ENCODE data around the gene TMX4.

TMX4 gene, protein sequence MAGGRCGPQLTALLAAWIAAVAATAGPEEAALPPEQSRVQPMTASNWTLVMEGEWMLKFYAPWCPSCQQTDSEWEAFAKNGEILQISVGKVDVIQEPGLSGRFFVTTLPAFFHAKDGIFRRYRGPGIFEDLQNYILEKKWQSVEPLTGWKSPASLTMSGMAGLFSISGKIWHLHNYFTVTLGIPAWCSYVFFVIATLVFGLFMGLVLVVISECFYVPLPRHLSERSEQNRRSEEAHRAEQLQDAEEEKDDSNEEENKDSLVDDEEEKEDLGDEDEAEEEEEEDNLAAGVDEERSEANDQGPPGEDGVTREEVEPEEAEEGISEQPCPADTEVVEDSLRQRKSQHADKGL

DNA sequence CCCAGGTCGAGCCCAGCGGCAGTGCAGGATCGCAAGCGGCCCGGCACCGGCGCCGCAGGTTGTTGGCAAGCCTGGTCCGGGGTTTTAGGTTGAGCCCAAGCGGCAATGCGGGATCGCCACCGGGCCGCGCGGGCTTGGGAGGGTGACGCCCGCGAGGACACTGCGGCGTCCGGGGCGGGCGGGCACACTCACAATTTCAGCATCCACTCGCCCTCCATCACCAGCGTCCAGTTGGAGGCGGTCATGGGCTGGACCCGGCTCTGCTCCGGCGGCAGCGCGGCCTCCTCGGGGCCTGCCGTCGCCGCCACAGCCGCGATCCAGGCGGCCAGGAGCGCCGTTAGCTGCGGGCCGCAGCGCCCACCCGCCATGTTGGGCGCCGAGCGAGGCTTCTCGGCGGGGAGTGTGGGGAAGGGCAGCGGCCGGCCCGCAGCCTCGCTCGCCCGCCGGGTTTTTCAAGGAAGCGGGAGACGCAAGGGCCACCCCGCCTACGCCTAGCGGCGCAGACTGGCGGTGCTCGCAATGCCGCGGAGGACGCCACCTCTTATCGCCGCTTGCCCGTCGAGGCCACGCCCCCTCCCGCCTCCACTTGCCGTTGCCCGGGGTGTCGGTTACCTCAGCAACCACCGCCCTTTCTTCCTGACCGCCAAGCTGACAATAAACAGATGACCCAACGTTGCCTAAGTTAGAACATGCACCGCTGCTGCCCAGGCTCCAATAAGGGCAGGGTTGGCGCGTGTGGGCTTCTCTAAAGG lies at the start of gene TMX4:
TMX4 (minus strand) TSS at position 516 of the 752 bp plus-strand sequence; CDS start at position 368, 148 bp downstream.
- CTCF ChIA-PET: interaction anchor here (0.6 to 1.1 kb wide), 3 partner anchors 11 to 24 kb away, joined by 3 read pairs; no protein-coding TSS in a partner anchor
- TF ChIP-seq, protein P1, sequence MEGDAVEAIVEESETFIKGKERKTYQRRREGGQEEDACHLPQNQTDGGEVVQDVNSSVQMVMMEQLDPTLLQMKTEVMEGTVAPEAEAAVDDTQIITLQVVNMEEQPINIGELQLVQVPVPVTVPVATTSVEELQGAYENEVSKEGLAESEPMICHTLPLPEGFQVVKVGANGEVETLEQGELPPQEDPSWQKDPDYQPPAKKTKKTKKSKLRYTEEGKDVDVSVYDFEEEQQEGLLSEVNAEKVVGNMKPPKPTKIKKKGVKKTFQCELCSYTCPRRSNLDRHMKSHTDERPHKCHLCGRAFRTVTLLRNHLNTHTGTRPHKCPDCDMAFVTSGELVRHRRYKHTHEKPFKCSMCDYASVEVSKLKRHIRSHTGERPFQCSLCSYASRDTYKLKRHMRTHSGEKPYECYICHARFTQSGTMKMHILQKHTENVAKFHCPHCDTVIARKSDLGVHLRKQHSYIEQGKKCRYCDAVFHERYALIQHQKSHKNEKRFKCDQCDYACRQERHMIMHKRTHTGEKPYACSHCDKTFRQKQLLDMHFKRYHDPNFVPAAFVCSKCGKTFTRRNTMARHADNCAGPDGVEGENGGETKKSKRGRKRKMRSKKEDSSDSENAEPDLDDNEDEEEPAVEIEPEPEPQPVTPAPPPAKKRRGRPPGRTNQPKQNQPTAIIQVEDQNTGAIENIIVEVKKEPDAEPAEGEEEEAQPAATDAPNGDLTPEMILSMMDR (IDR thresholded peaks at IDR 0.05; ENCODE audit: control extremely low read depth, extremely low read depth, low read depth, missing control alignments): peak; percentile 12
- peak; percentile 93 for DNase-seq (ENCODE audit: extremely low spot score)
- POLR2A ChIA-PET: no interaction called here

DNA sequence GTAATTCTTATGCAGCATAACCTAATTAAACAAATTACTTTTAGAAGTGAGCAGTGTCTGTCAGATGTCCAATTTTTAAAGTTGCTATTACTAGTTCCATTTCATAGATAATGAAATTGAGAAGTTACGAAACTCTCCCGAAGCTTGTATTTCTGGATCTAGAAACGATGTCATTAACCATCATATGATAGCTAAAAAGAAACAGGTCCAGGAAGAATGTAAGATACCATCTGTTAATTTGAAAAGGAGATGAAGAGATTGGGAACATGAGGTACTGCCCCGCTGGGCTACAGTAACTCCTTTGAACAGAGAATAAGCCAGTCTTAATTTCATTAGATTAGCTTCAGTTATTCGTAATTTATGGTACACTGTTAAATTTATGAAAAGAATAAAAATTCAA lies 47.5 kb upstream of the TMX4 start:
- TF ChIP-seq, protein P1 (IDR thresholded peaks at IDR 0.05; ENCODE audit: control extremely low read depth, extremely low read depth, low read depth, missing control alignments): no peak
- ChIA-PET CTCF (interaction anchor here (2.2 kb wide), 1 partner anchor 27 kb away, joined by 6 read pairs; no protein-coding TSS in a partner anchor), POLR2A (interaction anchor here (0.6 kb wide), 1 partner anchor 320 kb away, joined by 3 read pairs; no protein-coding TSS in a partner anchor)
- no peak for DNase-seq (ENCODE audit: extremely low spot score)

DNA sequence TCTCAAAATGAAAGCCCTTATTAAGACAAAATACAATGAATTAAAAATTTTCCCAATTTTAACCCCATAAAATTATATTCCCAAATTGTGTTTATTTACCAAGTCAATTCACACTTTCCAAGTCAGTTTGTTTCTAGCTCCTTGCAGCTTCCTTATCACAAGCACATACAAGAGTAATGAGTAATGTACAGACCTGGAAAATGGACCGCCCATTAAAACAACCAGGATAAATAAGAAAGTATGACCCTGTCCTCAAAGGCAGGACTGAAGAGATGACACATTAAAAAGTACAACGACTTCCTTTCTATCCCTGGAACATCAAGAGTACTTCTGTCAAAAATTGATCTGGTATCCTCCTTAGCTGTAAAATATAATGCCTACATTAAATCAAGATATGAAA lies 47.1 kb upstream of the TMX4 start:
- TF ChIP-seq, protein P1 (IDR thresholded peaks at IDR 0.05; ENCODE audit: control extremely low read depth, extremely low read depth, low read depth, missing control alignments): no peak
- ChIA-PET CTCF (interaction anchor here (2.2 kb wide), 1 partner anchor 27 kb away, joined by 6 read pairs; no protein-coding TSS in a partner anchor), POLR2A (no interaction called here)
- no peak for DNase-seq (ENCODE audit: extremely low spot score)

DNA sequence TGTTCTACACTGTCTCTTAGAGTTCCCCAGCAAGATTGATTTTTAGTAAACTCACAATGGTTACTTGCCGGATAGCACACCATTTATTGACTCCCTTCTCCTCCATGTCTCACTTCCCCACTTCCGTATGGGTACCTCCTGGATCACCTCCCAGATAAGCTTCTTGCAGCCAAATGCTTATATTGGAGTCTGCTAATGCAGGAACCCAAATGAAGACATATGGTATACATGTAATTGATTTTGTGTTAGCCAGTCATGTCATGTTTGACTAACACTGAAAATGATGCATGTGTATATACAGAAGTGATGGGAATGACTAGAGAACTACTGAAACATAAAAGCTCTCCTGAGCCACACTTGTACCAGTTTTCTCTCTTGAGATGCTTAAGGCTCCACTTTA lies 46.1 kb upstream of the TMX4 start:
- CTCF ChIA-PET: interaction anchor here (1.4 to 2.2 kb wide), 3 partner anchors 10 to 28 kb away, joined by 3 to 6 read pairs (median 4); no protein-coding TSS in a partner anchor
- DNase-seq (ENCODE audit: extremely low spot score): no peak
- TF ChIP-seq, protein P1 (IDR thresholded peaks at IDR 0.05; ENCODE audit: control extremely low read depth, extremely low read depth, low read depth, missing control alignments): no peak
- POLR2A ChIA-PET: no interaction called here

DNA sequence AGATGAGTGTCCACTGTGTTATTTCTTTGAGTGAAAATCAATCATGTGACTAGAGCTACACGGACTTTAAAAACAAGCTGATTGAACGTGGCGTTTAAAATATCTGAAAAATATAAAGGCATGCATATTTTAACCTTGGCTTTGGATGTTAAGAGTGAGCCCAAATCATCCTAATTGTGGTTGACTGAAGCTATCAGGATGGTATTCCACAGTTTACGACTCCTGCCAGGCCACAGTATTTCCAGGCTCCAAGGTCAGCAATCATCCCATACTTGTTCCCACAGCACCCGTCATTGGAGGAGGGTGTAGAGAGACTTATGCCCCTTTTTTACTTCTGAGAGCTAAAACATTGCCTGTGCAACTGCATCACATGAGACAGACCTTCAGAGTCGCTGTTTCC lies 43.2 kb upstream of the TMX4 start:
- no peak for DNase-seq (ENCODE audit: extremely low spot score)
- POLR2A ChIA-PET: no interaction called here
- CTCF ChIA-PET: interaction anchor here (2.0 kb wide), 1 partner anchor 12 kb away, joined by 4 read pairs; no protein-coding TSS in a partner anchor
- TF ChIP-seq, protein P1 (IDR thresholded peaks at IDR 0.05; ENCODE audit: control extremely low read depth, extremely low read depth, low read depth, missing control alignments): no peak

DNA sequence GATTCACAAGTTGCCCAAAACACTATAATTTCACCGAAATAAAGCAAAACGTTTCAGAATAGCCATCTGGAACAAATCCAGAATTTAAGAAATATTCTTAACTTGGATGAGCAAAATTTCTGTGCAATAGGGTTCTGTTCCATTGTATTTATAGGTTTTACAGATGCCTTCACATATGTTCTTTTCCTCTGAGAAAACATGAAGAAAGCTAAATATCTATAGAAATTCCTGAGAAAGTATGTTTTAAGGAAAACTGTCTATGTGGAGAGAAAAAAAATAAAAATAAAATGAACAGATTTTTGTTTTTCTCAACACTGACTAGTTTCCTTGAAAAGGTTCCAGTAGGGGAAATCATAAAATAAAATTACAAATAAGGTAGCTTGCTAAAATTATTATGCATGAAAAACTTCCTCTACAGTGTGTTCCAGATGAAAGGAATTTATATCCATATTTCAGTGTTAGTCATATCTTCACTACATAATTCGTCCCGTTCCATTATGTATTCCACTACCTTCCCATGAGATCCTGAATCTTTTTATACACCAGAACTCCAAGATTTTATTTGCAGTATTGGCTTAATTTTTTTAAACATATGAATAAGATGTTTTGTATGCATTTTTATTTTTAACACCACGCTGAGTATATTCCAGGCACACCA lies 42.4 kb upstream of the TMX4 start:
- ChIA-PET POLR2A (no interaction called here), CTCF (no interaction called here)
- TF ChIP-seq, protein P1 (IDR thresholded peaks at IDR 0.05; ENCODE audit: control extremely low read depth, extremely low read depth, low read depth, missing control alignments): no peak
- DNase-seq (ENCODE audit: extremely low spot score): no peak
